Fibroblast of mammary gland (primary cell): Measurements from ENCODE around the gene SYNE1.

Experiments
- DNase-seq: peaks from one replicate; pipeline ENCODE4 v3.0.0-alpha.2; 2010; ENCODE audit warnings: low read depth
- H3K4me3 ChIP-seq: 2 replicates; pipeline ENCODE4 v1.5.1; 2011; ENCODE audit warnings: low read depth, mild to moderate bottlenecking, low read length, moderate library complexity; ENCODE audit not compliant: control insufficient read depth
- TF ChIP-seq, protein P1 (sequence below): conservative IDR thresholded peaks from 2 replicates; pipeline ENCODE4 v1.5.1; 2011; ENCODE audit warnings: low read depth, low read length, inconsistent platforms; ENCODE audit not compliant: control insufficient read depth, insufficient read depth

Gene SYNE1

DNA sequence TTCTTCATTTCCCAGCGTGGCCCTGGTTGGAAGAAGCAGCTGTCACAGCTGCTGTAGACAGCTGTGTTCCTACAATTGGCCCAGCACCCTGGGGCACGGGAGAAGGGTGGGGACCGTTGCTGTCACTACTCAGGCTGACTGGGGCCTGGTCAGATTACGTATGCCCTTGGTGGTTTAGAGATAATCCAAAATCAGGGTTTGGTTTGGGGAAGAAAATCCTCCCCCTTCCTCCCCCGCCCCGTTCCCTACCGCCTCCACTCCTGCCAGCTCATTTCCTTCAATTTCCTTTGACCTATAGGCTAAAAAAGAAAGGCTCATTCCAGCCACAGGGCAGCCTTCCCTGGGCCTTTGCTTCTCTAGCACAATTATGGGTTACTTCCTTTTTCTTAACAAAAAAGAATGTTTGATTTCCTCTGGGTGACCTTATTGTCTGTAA lies 537.0 kb downstream of the SYNE1 start:
- TF ChIP-seq, protein P1, sequence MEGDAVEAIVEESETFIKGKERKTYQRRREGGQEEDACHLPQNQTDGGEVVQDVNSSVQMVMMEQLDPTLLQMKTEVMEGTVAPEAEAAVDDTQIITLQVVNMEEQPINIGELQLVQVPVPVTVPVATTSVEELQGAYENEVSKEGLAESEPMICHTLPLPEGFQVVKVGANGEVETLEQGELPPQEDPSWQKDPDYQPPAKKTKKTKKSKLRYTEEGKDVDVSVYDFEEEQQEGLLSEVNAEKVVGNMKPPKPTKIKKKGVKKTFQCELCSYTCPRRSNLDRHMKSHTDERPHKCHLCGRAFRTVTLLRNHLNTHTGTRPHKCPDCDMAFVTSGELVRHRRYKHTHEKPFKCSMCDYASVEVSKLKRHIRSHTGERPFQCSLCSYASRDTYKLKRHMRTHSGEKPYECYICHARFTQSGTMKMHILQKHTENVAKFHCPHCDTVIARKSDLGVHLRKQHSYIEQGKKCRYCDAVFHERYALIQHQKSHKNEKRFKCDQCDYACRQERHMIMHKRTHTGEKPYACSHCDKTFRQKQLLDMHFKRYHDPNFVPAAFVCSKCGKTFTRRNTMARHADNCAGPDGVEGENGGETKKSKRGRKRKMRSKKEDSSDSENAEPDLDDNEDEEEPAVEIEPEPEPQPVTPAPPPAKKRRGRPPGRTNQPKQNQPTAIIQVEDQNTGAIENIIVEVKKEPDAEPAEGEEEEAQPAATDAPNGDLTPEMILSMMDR = peak; percentile 10
- no peak overlapping the region for H3K4me3 ChIP-seq
- DNase-seq = peak; percentile 77

DNA sequence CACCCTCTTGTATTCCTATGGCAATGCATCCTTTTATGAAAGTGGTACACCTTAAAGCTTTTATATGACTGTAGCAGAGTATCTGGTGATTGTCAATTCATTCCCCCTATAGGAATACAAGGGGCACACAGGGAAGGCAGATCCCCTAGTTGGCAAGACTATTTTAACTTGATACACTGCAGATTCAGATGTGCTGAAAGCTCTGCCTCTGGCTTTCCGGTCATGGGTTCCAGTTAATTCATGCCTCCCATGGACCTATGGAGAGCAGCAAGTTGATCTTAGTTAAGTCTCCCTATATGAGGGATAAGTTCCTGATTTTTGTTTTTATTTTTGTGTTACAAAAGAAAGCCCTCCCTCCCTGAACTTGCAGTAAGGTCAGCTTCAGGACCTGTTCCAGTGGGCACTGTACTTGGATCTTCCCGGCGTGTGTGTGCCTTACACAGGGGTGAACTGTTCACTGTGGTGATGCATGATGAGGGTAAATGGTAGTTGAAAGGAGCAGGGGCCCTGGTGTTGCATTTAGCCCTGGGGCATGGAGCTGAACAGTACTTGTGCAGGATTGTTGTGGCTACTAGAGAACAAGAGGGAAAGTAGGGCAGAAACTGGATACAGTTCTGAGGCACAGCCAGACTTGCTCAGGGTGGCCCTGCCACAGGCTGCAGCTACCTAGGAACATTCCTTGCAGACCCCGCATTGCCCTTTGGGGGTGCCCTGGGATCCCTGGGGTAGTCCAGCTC lies 537.5 kb downstream of the SYNE1 start:
- H3K4me3 ChIP-seq = no peak overlapping the region
- DNase-seq = no peak
- TF ChIP-seq, protein P1 = no peak

GRCh38 chr6:152098683-152099082 lies 538.5 kb downstream of the SYNE1 start:
- TF ChIP-seq, protein P1 = no peak
- DNase-seq = no peak
- no peak overlapping the region for H3K4me3 ChIP-seq

DNA sequence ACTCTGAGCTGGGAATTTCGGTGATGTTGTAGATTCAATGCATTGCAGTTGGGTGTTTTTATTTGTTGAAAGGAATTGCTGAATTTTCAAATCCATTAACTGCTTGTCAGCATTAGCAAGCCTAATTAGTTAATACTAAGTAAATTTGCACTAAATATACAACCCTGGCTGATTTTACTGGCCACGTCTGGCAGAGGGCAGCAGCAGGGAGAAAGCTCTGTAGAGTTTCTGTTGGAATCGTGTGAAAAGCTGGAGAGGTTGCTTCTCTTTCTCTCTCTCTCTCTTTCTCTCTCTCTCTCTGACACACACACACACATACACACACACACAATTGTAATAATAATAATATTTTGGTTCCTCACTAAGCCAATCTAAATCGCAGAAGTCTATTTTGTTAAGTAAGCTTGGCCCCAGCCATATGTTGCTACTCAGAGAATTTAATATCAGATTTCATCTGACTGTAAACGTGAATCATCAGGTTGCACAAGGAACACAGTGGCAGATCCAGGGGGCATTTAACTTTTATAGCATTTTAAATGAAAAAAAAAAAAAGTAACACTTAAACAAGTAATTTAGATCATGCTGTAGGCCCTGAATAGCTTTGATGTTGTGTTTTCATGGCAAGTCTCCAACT lies 540.2 kb downstream of the SYNE1 start:
- DNase-seq = peak; percentile 94
- H3K4me3 ChIP-seq = no peak overlapping the region
- TF ChIP-seq, protein P1 = peak; percentile 22

- no peak overlapping the region for H3K4me3 ChIP-seq
- TF ChIP-seq, protein P1 = no peak
- peak; percentile 100 for DNase-seq
Measured at GRCh38 chr6:152094992-152095592, 542.1 kb downstream of the SYNE1 start.

GRCh38 chr6:152094276-152094675 lies 542.9 kb downstream of the SYNE1 start:
- no peak overlapping the region for H3K4me3 ChIP-seq
- DNase-seq = no peak
- TF ChIP-seq, protein P1 = no peak
